GM21423 (cell line): ENCODE data around the gene RBFOX2.

Source experiments
- ATAC-seq: cut with Tn5 transposase; IDR thresholded peaks from one replicate; pipeline ENCODE4 v1.9.1; 2021; ENCODE audit warnings: mild to moderate bottlenecking, moderate library complexity; ENCODE audit not compliant: unreplicated experiment

RBFOX2 gene

GRCh38 chr22:35903571-35904335, 124.9 kb downstream of the RBFOX2 start:
- ATAC-seq, result no peak

- no peak for ATAC-seq
These were observed 128.0 kb downstream of the RBFOX2 start for GRCh38 chr22:35900483-35901168.

- ATAC-seq, result no peak
These were observed 128.9 kb downstream of the RBFOX2 start for GRCh38 chr22:35899736-35900135.

DNA sequence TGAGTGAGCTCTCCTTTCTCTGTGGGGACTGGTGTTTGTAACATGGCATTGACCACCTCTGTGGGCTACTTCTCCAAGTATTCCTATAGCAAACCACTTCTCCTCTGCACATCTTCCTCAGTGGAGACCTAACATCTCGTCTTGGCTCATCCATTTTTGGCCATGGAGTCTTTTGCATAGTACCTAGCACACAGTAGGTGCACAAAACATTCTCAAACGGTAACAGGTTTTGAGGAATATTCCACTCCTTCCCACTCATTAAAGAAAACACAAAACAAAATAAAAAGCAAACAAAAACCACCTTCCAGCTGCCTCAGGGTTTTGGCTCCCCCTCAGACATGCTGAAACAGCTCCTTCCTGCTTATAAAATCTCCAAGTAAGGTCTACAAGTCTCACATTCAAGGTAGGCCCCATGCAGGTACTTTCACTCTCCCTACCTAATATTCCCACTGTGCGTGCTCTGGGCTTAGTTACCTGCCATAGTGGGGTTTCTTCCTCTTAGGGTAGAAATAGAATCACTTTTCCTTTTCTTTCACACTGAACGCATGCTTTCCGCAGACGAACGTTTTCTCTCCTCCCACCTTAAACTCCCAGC, 132.4 kb downstream of the RBFOX2 start:
- ATAC-seq, result no peak

- no peak for ATAC-seq
These were observed 133.5 kb downstream of the RBFOX2 start for GRCh38 chr22:35894937-35895708.

DNA sequence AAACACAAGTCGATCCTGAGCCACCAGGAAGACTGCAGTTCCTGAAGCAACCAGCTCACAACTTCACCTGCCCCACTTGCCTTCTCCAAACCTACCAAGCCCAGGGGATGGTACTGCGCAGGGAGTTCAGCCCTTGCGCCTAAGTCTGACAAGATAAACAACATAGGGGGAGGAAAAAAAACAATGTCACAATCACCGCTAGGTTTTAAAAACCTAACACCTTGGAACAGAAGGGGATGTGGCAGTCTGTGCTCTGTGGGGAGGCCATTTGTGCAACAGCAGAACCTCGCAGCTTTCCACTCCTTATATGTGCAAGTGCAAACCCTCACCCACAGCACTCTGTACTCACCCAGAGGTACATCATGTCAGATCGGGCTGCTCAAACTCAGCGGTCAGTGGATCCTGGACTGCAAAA, 134.2 kb downstream of the RBFOX2 start:
- no peak for ATAC-seq

- no peak for ATAC-seq
These were observed 134.9 kb downstream of the RBFOX2 start for GRCh38 chr22:35893698-35894097.

GRCh38 chr22:35892192-35892591, 136.4 kb downstream of the RBFOX2 start:
- ATAC-seq, result no peak

DNA sequence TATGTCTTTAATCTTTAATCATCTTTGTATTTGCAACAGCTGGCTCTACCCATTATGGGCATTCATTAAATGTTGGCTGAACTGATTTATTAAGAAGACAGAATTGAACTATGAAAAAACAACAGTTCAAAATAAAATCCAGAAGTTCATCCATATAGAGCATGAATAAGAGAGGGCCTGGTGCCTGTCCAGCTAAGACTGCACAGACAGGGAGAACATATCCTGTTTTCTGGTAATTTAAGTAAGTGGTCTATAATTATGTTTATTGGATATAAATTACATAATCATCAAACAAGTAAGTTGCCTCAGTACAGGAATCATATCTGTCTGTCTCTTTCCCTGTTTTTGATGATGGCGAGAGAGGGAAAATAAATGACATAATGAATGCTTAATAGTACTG, 137.2 kb downstream of the RBFOX2 start:
- no peak for ATAC-seq

- no peak for ATAC-seq
These were observed 139.6 kb downstream of the RBFOX2 start for GRCh38 chr22:35889071-35889470.

DNA sequence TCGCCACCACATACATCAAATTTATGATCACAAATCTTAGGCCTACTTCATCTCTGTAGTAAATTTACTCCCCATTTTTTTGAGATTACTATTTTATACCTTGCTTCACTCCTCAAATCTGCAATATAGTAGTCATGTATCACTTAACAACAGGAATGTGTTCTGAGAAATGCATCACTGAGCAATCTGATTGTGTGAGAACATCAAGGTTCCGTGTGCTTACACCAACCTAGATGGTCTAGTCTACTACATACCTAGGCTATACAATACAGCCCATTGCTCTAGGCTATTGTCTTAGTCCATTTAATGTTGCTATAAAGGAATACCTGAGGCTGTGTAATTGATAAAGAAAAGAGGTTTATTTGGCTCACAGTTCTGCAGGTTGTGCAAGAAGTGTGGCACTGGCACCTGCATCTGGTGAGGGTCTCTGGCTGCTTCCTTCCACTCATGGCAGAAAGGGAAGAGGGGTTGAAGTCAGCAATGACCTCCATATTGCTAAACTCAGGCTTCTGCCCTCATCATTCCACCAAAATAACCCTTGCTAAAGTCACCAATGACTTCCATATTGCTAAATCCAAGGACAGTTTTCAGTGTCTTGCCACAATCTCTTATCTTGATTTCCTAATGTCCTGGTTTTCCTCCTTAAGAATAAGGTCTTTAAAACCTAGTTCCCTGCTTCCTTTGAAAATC, 140.3 kb downstream of the RBFOX2 start:
- no peak for ATAC-seq

- ATAC-seq, result no peak
These were observed 141.2 kb downstream of the RBFOX2 start for GRCh38 chr22:35887296-35887875.

DNA sequence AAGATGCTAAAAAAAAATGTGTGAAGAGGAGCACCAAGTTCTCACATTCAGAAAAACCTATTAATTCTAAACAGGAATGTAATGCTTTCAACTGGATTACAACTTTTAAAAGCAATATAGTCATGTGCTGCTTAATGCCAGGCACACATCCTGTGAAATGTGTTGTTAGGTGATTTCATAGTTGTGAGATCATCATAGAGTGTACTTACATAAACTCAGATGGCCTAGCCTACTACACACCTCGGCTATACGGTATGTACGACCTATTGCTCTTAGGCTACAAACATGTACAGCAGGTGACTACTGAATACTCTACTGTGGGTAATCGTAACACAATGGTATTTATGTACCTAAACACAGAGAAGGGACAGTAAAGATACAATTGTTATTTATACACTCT, 142.3 kb downstream of the RBFOX2 start:
- ATAC-seq, result no peak

DNA sequence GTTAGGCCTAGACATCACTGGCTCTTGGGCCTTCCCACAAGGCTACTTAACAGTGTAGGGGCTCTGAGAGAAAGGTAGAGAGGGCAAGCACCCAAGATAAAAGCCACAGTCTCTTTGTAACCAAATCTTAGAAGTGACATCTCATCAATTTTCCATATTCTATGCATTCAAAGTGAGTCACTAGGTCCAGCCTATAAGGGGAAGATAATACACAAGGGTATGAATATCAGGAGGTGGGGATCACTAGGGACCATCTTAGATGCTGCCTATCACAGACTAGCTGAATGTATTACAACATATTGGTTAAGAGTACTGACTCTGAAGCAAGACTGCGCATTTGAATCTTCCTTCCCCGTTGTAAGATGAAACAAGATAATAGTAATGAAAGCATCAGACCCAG, 144.1 kb downstream of the RBFOX2 start:
- ATAC-seq, result no peak

- no peak for ATAC-seq
These were observed 145.5 kb downstream of the RBFOX2 start for GRCh38 chr22:35883031-35883620.

- no peak for ATAC-seq
These were observed 146.2 kb downstream of the RBFOX2 start for GRCh38 chr22:35882211-35883030.

GRCh38 chr22:35879351-35879750, 149.3 kb downstream of the RBFOX2 start:
- no peak for ATAC-seq

DNA sequence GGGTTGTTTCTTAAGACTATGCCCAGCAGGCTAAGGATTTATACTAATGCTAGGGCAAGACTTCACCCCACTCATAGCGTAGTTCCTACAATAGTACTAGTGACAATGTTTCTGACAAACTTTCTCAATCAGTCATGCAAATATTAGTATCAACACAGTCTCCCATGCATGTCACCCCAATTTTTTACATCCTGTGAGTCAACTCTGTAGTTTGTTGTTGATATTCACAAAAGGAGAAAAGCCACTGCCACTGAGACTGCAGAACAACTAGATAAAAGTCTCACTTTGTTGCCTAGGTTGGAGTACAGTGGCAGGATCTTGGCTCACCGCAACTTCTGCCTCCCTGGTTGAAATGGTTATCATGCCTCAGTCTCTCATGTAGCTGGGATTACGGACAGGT, 155.2 kb downstream of the RBFOX2 start:
- ATAC-seq, result no peak

DNA sequence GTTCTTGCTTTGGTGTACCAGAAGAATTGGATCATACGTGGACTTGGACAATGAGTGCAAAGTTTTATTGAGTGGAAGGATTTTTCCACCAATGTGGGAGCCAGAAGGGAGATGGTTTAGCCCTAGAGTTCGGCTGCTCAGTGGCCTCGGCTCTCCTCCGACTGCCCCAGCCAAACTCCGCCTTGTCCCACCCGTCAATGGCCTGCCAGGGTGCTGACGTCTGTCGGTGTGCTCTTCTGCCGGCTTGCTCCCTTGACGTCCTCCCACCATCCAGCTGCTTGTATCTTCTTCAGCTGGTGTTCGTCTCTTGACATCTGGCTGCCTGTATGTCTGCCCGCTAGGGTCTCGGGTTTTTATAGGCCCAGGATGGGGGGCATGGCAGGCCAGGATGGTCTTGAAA, 156.2 kb downstream of the RBFOX2 start:
- no peak for ATAC-seq
